H1 (cell line): Measurements from ENCODE around the gene ARHGAP1. TPM values are rescaled to one million over a fixed set of nuclear protein-coding genes. Genes with fewer than 3 reads are reported as not detected.

Source experiments
- BRCA1 ChIP-seq: IDR thresholded peaks from 2 replicates; pipeline ENCODE4 v1.6.1; 2012; ENCODE audit warnings: low read depth, low read length, improper control_type of control experiment
- CHD1 ChIP-seq: IDR thresholded peaks from 2 replicates; pipeline ENCODE4 v1.6.1; 2012; ENCODE audit warnings: low read depth, low read length, improper control_type of control experiment
- EP300 ChIP-seq, 2 experiments: IDR thresholded peaks; 1 replicate in 1 of 2; 2 replicates in 1 of 2; pipeline ENCODE4 v1.6.1; 2011 to 2012; ENCODE audit warnings: low read depth in 2 of 2, low read length in 2 of 2, mild to moderate bottlenecking in 2 of 2, borderline replicate concordance in 1 of 2, inconsistent platforms in 1 of 2, moderate library complexity in 1 of 2
- HDAC6 ChIP-seq: IDR thresholded peaks from one replicate; pipeline ENCODE4 v1.7.1; 2012; ENCODE audit warnings: low read depth, mild to moderate bottlenecking, inconsistent platforms, low read length, moderate library complexity
- polyA plus RNA-seq, 7 experiments: library from polyadenylated mRNA; depleted of rRNA in 3 of 7; stranded (reverse) in 5 of 7; unstranded in 2 of 7; fragments of >200 nt in 5 of 7; fragments of 200-250 nt in 2 of 7; gene quantifications; 1 replicate in 5 of 7; 2 replicates in 1 of 7; 4 replicates in 1 of 7; pipeline versions ENCODE4 v1.2.1 to v1.2.3, GENCODE V29; 2011 to 2013; ENCODE audit warnings: missing spikeins in 2 of 7, mixed read lengths in 2 of 7
- total RNA-seq: library from RNA; stranded (reverse); fragmentation: NEBNext Ultra II Directional; extraction: Animal tissue kit (Norgen Biotek cat#: 25700); gene quantifications from 2 replicates; pipeline ENCODE4 v1.2.1, GENCODE V29; 2021

Gene ARHGAP1
- total and polyA plus RNA-seq, 2 of the 8 experiments (the other 6 are each of a cell fraction or from before 2014, with no cell fraction given): 28.6 to 58.8 TPM

- no peak for TF ChIP-seq EP300 (IDR thresholded peaks at IDR 0.05; ENCODE audit: borderline replicate concordance in 1 of 2, low read depth in 2 of 2, low read length in 2 of 2)
- no peak for TF ChIP-seq HDAC6
- no peak for TF ChIP-seq CHD1
- TF ChIP-seq BRCA1: no peak
Observed at GRCh38 chr11:46692450-46692849, 8.0 kb downstream of the ARHGAP1 start (continued).
